ENCODE data around the gene PALD1. TPM values are rescaled to one million over a fixed set of nuclear protein-coding genes. Genes with fewer than 3 reads are reported as not detected.

The PALD1 gene
- total and polyA plus RNA-seq, 9 of the 15 experiments (the other 6 are each of a cell fraction or from before 2014, with no cell fraction given): 0.03 to 0.29 (median 0.09) TPM; not detected in 2

DNA sequence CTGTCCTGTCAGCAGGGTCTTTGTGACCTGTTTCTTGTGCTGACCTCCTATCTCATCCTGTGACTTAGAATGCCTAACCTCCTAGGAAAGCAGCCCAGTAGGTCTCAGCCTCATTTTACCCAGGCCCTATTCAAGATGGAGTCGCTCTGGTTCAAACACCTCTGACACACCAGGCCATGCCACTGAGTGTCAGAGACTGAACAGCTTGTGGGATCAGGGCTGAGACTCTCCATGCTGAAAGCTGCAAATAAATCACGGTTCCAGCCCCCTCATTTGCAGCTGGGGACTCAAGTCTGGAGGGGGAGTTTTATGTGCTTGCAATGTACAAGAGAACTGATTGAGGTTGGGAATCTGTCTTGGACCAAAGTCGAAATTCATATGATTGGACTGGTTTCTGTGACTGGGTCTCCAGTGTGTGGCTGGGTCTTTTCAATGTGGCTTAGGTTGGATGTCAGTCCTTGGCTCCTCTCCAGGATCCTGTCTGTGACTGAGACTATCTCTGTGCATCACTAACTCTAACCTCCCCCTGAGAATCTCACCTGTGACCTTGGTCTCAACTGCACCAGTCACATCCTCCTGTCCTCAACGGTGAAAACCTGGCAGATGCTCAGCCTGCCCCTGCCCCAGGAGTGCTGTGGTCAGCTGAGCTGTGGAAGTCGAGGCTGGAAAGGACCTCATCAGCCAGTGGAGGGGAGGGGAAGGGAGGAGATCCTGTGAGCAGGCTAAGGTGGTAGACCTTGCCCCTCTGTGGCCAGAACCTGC lies 112.3 kb downstream of the PALD1 start (continued):
- TF ChIP-seq, protein P1, sequence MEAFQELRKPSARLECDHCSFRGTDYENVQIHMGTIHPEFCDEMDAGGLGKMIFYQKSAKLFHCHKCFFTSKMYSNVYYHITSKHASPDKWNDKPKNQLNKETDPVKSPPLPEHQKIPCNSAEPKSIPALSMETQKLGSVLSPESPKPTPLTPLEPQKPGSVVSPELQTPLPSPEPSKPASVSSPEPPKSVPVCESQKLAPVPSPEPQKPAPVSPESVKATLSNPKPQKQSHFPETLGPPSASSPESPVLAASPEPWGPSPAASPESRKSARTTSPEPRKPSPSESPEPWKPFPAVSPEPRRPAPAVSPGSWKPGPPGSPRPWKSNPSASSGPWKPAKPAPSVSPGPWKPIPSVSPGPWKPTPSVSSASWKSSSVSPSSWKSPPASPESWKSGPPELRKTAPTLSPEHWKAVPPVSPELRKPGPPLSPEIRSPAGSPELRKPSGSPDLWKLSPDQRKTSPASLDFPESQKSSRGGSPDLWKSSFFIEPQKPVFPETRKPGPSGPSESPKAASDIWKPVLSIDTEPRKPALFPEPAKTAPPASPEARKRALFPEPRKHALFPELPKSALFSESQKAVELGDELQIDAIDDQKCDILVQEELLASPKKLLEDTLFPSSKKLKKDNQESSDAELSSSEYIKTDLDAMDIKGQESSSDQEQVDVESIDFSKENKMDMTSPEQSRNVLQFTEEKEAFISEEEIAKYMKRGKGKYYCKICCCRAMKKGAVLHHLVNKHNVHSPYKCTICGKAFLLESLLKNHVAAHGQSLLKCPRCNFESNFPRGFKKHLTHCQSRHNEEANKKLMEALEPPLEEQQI (IDR thresholded peaks at IDR 0.05): no peak
- TF ChIP-seq ADNP (tag; IDR thresholded peaks at IDR 0.05) (no peak), XRCC3 (IDR thresholded peaks at IDR 0.05) (no peak), NCOR1 (IDR thresholded peaks at IDR 0.05) (no peak), SMARCE1 (IDR thresholded peaks at IDR 0.05) (no peak), ZKSCAN8 (CRISPR knock-in tag; IDR thresholded peaks at IDR 0.05) (peak; percentile 93), MEIS2 (IDR thresholded peaks at IDR 0.05; ENCODE audit: partially characterized antibody) (peak; percentile 21), MEF2D (tag; conservative IDR thresholded peaks at IDR 0.05; ENCODE audit: low read depth) (peak; percentile 99), MTF1 (CRISPR knock-in tag; IDR thresholded peaks at IDR 0.05; ENCODE audit: borderline replicate concordance) (0 out of 2 replicates have a peak, but pooled peaks have one; percentile 38), SRF (CRISPR knock-in tag; IDR thresholded peaks at IDR 0.05) (0 out of 4 replicates have a peak, but pooled peaks of 1 of the 2 experiments have one; percentile 68), KDM1A (IDR thresholded peaks at IDR 0.05) (0 out of 4 replicates have a peak, but pooled peaks of 1 of the 2 experiments have one; percentile 19), ZNF41 (CRISPR knock-in tag; conservative IDR thresholded peaks at IDR 0.05) (peak; percentile 97), ZNF444 (CRISPR knock-in tag; IDR thresholded peaks at IDR 0.05) (peak; percentile 96), LCOR (CRISPR knock-in tag; IDR thresholded peaks at IDR 0.05) (no peak), RBM14 (IDR thresholded peaks at IDR 0.05; ENCODE audit: borderline replicate concordance, insufficient read depth, low read depth, low read length) (no peak), SAP30 (IDR thresholded peaks at IDR 0.05; ENCODE audit: borderline replicate concordance, insufficient read depth, low read depth, low read length, poor library complexity, severe bottlenecking) (no peak)
- TF ChIP-seq, protein P2, sequence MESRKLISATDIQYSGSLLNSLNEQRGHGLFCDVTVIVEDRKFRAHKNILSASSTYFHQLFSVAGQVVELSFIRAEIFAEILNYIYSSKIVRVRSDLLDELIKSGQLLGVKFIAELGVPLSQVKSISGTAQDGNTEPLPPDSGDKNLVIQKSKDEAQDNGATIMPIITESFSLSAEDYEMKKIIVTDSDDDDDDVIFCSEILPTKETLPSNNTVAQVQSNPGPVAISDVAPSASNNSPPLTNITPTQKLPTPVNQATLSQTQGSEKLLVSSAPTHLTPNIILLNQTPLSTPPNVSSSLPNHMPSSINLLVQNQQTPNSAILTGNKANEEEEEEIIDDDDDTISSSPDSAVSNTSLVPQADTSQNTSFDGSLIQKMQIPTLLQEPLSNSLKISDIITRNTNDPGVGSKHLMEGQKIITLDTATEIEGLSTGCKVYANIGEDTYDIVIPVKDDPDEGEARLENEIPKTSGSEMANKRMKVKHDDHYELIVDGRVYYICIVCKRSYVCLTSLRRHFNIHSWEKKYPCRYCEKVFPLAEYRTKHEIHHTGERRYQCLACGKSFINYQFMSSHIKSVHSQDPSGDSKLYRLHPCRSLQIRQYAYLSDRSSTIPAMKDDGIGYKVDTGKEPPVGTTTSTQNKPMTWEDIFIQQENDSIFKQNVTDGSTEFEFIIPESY (CRISPR knock-in tag; IDR thresholded peaks at IDR 0.05): no peak
- TF ChIP-seq, protein P3, sequence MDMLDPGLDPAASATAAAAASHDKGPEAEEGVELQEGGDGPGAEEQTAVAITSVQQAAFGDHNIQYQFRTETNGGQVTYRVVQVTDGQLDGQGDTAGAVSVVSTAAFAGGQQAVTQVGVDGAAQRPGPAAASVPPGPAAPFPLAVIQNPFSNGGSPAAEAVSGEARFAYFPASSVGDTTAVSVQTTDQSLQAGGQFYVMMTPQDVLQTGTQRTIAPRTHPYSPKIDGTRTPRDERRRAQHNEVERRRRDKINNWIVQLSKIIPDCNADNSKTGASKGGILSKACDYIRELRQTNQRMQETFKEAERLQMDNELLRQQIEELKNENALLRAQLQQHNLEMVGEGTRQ (CRISPR knock-in tag; IDR thresholded peaks at IDR 0.05): no peak
- TF ChIP-seq, protein P4, sequence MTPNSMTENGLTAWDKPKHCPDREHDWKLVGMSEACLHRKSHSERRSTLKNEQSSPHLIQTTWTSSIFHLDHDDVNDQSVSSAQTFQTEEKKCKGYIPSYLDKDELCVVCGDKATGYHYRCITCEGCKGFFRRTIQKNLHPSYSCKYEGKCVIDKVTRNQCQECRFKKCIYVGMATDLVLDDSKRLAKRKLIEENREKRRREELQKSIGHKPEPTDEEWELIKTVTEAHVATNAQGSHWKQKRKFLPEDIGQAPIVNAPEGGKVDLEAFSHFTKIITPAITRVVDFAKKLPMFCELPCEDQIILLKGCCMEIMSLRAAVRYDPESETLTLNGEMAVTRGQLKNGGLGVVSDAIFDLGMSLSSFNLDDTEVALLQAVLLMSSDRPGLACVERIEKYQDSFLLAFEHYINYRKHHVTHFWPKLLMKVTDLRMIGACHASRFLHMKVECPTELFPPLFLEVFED (CRISPR knock-in tag; conservative IDR thresholded peaks at IDR 0.05): peak; percentile 97
- TF ChIP-seq, protein P5, sequence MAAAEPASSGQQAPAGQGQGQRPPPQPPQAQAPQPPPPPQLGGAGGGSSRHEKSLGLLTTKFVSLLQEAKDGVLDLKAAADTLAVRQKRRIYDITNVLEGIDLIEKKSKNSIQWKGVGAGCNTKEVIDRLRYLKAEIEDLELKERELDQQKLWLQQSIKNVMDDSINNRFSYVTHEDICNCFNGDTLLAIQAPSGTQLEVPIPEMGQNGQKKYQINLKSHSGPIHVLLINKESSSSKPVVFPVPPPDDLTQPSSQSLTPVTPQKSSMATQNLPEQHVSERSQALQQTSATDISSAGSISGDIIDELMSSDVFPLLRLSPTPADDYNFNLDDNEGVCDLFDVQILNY (CRISPR knock-in tag; IDR thresholded peaks at IDR 0.05): no peak
